CD4-positive, alpha-beta T cell treated with Interleukin-6 at 100 ng/mL for 8 hours (primary cell): ENCODE data around the gene BAZ1A.

ENCODE experiments used
- DNase-seq: peaks from one replicate; pipeline ENCODE4 v3.0.0-alpha.2; 2020; ENCODE audit warnings: mixed read lengths, low spot score

Gene BAZ1A

GRCh38 chr14:34718750-34719304 is 156.3 kb downstream of the BAZ1A start:
- DNase-seq: no peak

- no peak for DNase-seq
Observed at GRCh38 chr14:34715127-34715863, 159.9 kb downstream of the BAZ1A start.

GRCh38 chr14:34714320-34715126 is 160.6 kb downstream of the BAZ1A start, which contains the start of gene CFL2:
Gene CFL2 (minus strand): TSS chr14:34714593. CDS start chr14:34714540, 53 bp downstream.
- DNase-seq: peak; percentile 56

GRCh38 chr14:34713681-34714319 is 161.4 kb downstream of the BAZ1A start:
- DNase-seq: no peak

- no peak for DNase-seq
Observed at GRCh38 chr14:34713122-34713680, 162.0 kb downstream of the BAZ1A start.

- no peak for DNase-seq
Observed at GRCh38 chr14:34711796-34712712, 163.1 kb downstream of the BAZ1A start.

GRCh38 chr14:34711169-34711568 is 164.0 kb downstream of the BAZ1A start:
- no peak for DNase-seq

- no peak for DNase-seq
Observed at GRCh38 chr14:34710744-34711143, 164.4 kb downstream of the BAZ1A start.

GRCh38 chr14:34710006-34710405 is 165.2 kb downstream of the BAZ1A start:
- DNase-seq: no peak

- no peak for DNase-seq
Observed at GRCh38 chr14:34707722-34708121, 167.4 kb downstream of the BAZ1A start.
